ENCODE data around the gene CCNL2.

The CCNL2 gene

DNA sequence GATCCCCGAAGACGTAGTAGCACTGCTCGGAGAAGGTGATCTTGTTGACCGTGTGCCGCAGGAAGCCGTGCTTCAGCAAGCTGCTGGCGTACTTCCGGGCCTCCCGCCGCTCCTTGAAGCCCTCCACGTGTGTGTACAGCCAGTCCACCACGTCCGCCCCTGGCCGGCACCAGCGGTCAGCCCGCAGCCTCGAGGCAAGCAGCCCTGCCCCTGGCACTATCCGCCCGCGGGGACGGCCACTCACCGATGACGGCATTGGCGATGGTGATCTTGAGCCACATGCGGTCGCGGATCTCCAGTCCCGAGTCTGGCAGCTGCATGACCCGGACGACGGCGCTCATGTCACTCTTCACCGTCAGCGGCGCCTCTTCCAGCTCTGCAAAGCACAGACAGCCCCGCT, 60.9 kb downstream of the CCNL2 start:
- DNase-seq, result no peak
- in situ Hi-C loops (cut with HindIII; ENCODE audit: low pct_ligation_motif_present, low pct_unique_long_range_greater_than_20kb, low sequenced_read_pairs), result no loop called here

DNA sequence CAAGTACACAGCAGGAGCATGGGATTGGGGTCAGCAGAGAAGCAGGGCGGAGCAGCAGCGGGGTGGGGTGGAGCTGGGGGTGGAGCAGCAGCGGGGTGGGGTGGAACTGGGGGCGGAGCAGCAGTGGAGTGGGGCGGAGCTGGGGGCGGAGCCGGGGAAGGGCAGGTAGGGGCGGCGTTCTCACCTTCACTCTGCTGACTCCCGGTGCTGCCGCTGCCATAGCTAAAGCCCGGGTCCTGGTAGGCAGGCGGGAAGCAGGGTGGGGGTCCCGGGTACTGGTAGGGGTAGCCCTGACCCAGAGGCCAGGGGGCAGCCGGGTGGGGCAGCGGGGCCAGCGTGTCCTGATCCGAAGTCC, 61.4 kb downstream of the CCNL2 start:
- DNase-seq, result no peak
- in situ Hi-C loops (cut with HindIII; ENCODE audit: low pct_ligation_motif_present, low pct_unique_long_range_greater_than_20kb, low sequenced_read_pairs), result no loop called here

DNA sequence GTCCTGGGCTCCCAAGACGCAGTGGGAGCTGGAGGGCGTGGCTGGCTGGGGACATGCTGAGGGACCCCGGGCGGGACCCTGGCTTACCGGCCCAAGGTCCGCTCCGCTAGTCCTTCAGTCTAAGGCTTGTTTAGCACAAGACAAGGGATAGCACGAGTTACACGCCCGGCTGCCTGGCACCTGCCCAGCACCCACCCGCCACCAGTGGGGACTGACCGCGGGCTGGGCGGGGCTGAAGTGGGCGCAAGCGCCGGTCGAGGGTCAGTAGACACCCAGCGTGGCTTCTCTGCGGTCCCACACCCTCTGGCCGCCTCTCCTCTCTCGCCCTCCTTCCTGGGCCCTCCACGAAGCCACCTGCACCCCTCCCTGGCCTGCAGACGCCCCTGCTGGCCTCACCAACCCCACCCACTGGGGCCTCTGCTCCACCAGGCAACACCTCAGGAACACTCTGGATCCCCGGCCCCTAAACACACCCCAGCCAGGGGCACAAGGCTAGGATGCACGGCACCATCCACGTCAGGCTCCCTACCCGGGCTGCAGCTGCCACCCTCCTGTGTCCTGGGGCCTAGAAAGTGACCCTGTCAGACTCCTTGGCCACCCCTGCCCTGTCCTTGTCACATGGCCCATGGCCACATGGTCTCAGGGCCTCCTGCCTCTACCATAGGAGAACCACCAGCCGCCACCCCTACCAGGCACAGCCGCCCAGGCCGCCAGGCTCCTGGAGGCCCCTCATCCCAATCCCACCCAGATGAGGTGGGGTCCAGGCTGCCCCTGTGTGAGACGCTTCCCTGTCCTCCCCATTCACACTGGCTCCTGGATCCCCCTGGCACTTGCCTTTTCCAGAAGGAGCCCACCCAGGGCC, 62.0 kb downstream of the CCNL2 start:
- in situ Hi-C loops (cut with HindIII; ENCODE audit: low pct_ligation_motif_present, low pct_unique_long_range_greater_than_20kb, low sequenced_read_pairs), result no loop called here
- no peak for DNase-seq

DNA sequence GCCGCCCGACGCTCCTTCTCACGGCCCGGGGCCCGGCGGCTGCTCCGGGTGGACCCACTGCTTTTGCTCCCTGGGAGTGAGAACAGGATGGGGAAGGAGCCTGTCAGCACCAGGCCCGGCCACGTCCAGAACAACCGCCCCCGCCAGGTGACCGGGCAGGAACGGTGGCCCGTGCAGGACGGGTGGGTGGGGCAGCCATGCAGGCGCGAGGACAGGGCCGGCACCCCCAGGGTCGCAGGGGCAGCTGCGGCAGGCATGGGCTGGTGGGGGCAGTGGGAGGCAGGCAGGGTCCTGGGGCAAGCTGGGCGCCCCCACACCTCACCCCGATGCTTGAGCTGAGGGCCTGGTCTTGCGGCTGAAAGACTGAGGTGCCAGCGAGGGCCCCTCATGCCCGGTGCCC, 62.7 kb downstream of the CCNL2 start:
- DNase-seq, result no peak
- in situ Hi-C loops (cut with HindIII; ENCODE audit: low pct_ligation_motif_present, low pct_unique_long_range_greater_than_20kb, low sequenced_read_pairs), result no loop called here

DNA sequence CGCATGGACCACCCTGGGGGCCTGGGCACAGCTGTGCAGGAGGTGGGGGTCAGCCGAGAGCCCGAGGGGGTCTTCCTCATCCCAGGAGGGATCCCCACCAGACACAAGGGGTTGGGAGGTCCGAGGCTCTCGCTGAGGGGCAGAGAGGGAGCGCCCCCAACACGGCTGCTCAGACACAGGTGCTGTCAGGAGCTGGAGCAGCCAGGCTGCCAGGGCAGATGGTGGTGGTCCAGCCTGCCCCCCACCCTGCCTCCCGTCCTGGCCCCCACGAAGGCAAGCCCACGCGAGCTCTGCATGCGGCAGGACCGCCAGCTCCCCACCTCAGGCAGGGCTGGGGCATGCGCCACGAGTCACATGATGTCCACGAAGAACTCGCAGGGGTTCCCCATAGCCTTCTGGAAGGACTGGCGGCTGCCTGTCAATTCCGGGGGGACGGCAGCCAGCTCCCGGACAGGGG, 63.3 kb downstream of the CCNL2 start:
- in situ Hi-C loops (cut with HindIII; ENCODE audit: low pct_ligation_motif_present, low pct_unique_long_range_greater_than_20kb, low sequenced_read_pairs), result no loop called here
- no peak for DNase-seq

Measured in ACHN (cell line).